HepG2 (cell line): ENCODE measurements around the gene AGAP3. TPM values are rescaled to one million over a fixed set of nuclear protein-coding genes. Genes with fewer than 3 reads are reported as not detected.

Source experiments
- polyA plus RNA-seq, 8 experiments: library from polyadenylated mRNA; depleted of rRNA in 3 of 8; stranded (reverse) in 7 of 8; unstranded in 1 of 8; fragments of >200 nt; fragmentation: Illumina TruSeq in 4 of 8; extraction: Trizol in 4 of 8; gene quantifications; 2 replicates each; pipeline versions ENCODE4 v1.2.1 to v1.2.3, GENCODE V29; 2011 to 2016; ENCODE audit warnings: low read depth in 4 of 8, missing spikeins in 1 of 8, mixed read lengths in 1 of 8; ENCODE audit not compliant: insufficient read depth in 1 of 8
- total RNA-seq, 5 experiments: library from RNA; depleted of rRNA; stranded (reverse); fragments of >200 nt; fragmentation: Illumina TruSeq; extraction: Trizol; gene quantifications; 2 replicates each; pipeline ENCODE4 v1.2.3, GENCODE V29; 2016; ENCODE audit warnings: low read depth in 1 of 5

AGAP3 gene
- total and polyA plus RNA-seq, 2 of the 13 experiments (the other 11 are each of a cell fraction or from before 2014, with no cell fraction given): 31.3 to 61.4 TPM

Other genes starting within 250 kb of the AGAP3 start
- not detected in 2 replicates for gene AOC1, start 234.0 kb upstream of the AGAP3 start, total RNA-seq (2016; rRNA removed; fragmentation: Illumina TruSeq; extraction: Trizol)
- gene AOC1, start 234.0 kb upstream of the AGAP3 start, polyA plus RNA-seq (2011; rRNA removed): not detected in 2 replicates
- gene KCNH2, start 108.2 kb upstream of the AGAP3 start, total RNA-seq (2016; rRNA removed; fragmentation: Illumina TruSeq; extraction: Trizol): 0.11 TPM in 1 of 2 replicates, not detected in the other
- 0.09 and 0.12 TPM in 2 replicates for gene KCNH2, start 108.2 kb upstream of the AGAP3 start, polyA plus RNA-seq (2011; rRNA removed)
- 3.7 and 4.8 TPM in 2 replicates for gene NOS3, start 95.5 kb upstream of the AGAP3 start, total RNA-seq (2016; rRNA removed; fragmentation: Illumina TruSeq; extraction: Trizol)
- gene NOS3, start 95.5 kb upstream of the AGAP3 start, polyA plus RNA-seq (2011; rRNA removed): 7.5 and 10.1 TPM in 2 replicates
- gene ATG9B, start 62.0 kb upstream of the AGAP3 start, total RNA-seq (2016; rRNA removed; fragmentation: Illumina TruSeq; extraction: Trizol): not detected in 2 replicates
- 0.24 and 0.39 TPM in 2 replicates for gene ATG9B, start 62.0 kb upstream of the AGAP3 start, polyA plus RNA-seq (2011; rRNA removed)
- gene ABCB8, start 58.0 kb upstream of the AGAP3 start, total RNA-seq (2016; rRNA removed; fragmentation: Illumina TruSeq; extraction: Trizol): 7.2 and 16.7 TPM in 2 replicates
- 6.6 and 6.9 TPM in 2 replicates for gene ABCB8, start 58.0 kb upstream of the AGAP3 start, polyA plus RNA-seq (2011; rRNA removed)
- gene ASIC3, start 37.9 kb upstream of the AGAP3 start, total RNA-seq (2016; rRNA removed; fragmentation: Illumina TruSeq; extraction: Trizol): not detected in 2 replicates
- gene ASIC3, start 37.9 kb upstream of the AGAP3 start, polyA plus RNA-seq (2011; rRNA removed): 0.50 and 0.51 TPM in 2 replicates
- gene CDK5, start 28.6 kb upstream of the AGAP3 start, total RNA-seq (2016; rRNA removed; fragmentation: Illumina TruSeq; extraction: Trizol): 21.3 and 22.6 TPM in 2 replicates
- 16.4 and 17.3 TPM in 2 replicates for gene CDK5, start 28.6 kb upstream of the AGAP3 start, polyA plus RNA-seq (2011; rRNA removed)
- 47.4 and 73.4 TPM in 2 replicates for gene SLC4A2, start 26.9 kb upstream of the AGAP3 start, total RNA-seq (2016; rRNA removed; fragmentation: Illumina TruSeq; extraction: Trizol)
- gene SLC4A2, start 26.9 kb upstream of the AGAP3 start, polyA plus RNA-seq (2011; rRNA removed): 46.0 and 51.9 TPM in 2 replicates
- gene FASTK, start 5.7 kb upstream of the AGAP3 start, total RNA-seq (2016; rRNA removed; fragmentation: Illumina TruSeq; extraction: Trizol): 33.0 and 52.9 TPM in 2 replicates
- 55.7 and 69.5 TPM in 2 replicates for gene FASTK, start 5.7 kb upstream of the AGAP3 start, polyA plus RNA-seq (2011; rRNA removed)
- gene TMUB1, start 3.0 kb upstream of the AGAP3 start, total RNA-seq (2016; rRNA removed; fragmentation: Illumina TruSeq; extraction: Trizol): 31.8 and 51.6 TPM in 2 replicates
- gene TMUB1, start 3.0 kb upstream of the AGAP3 start, polyA plus RNA-seq (2011; rRNA removed): 44.8 and 47.8 TPM in 2 replicates
- gene GBX1, start 81.2 kb downstream of the AGAP3 start, total RNA-seq (2016; rRNA removed; fragmentation: Illumina TruSeq; extraction: Trizol): not detected in 2 replicates
- not detected in 2 replicates for gene GBX1, start 81.2 kb downstream of the AGAP3 start, polyA plus RNA-seq (2011; rRNA removed)
- not detected in 2 replicates for gene ASB10, start 100.8 kb downstream of the AGAP3 start, total RNA-seq (2016; rRNA removed; fragmentation: Illumina TruSeq; extraction: Trizol)
- not detected in 2 replicates for gene ASB10, start 100.8 kb downstream of the AGAP3 start, polyA plus RNA-seq (2011; rRNA removed)
- gene H2BK1, start 124.0 kb downstream of the AGAP3 start, total RNA-seq (2016; rRNA removed; fragmentation: Illumina TruSeq; extraction: Trizol): not detected in 2 replicates
- gene H2BK1, start 124.0 kb downstream of the AGAP3 start, polyA plus RNA-seq (2011; rRNA removed): not detected in 2 replicates
- 42.5 and 43.0 TPM in 2 replicates for gene ABCF2, start 140.7 kb downstream of the AGAP3 start, total RNA-seq (2016; rRNA removed; fragmentation: Illumina TruSeq; extraction: Trizol)
- gene ABCF2, start 140.7 kb downstream of the AGAP3 start, polyA plus RNA-seq (2011; rRNA removed): 16.3 and 18.5 TPM in 2 replicates
- gene CHPF2, start 146.0 kb downstream of the AGAP3 start, total RNA-seq (2016; rRNA removed; fragmentation: Illumina TruSeq; extraction: Trizol): 10.2 and 21.5 TPM in 2 replicates
- gene CHPF2, start 146.0 kb downstream of the AGAP3 start, polyA plus RNA-seq (2011; rRNA removed): 15.4 and 22.5 TPM in 2 replicates
- 0.53 and 0.62 TPM in 2 replicates for gene SMARCD3, start 162.2 kb downstream of the AGAP3 start, total RNA-seq (2016; rRNA removed; fragmentation: Illumina TruSeq; extraction: Trizol)
- gene SMARCD3, start 162.2 kb downstream of the AGAP3 start, polyA plus RNA-seq (2011; rRNA removed): 0.20 and 0.44 TPM in 2 replicates